Measurements from ENCODE around the gene HDDC2.

HDDC2 gene

DNA sequence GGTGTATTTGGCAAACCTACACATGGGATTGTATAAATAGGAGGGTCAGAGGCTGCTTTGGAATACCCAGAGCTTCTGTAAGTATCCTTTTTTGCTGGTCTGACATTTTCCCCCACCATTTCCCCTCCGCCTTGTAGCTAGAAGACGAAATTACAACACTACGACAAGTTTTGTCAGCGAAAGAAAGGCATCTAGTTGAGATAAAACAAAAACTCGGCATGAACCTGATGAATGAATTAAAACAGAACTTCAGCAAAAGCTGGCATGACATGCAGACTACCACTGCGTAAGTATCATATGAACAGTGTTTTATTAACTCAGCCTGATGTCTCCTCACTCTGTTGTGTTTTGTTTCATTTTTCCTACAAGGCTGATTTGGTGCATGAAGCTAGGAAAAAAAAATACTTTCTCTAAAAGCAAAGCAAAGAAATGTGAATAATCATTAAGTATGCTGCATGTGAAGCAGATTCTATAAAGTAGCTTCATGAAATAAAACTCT is 72.7 kb downstream of the HDDC2 start:
- no peak overlapping the region for H3K4me3 ChIP-seq (ENCODE audit: low read depth, low read length)
- DNase-seq, result no peak

DNA sequence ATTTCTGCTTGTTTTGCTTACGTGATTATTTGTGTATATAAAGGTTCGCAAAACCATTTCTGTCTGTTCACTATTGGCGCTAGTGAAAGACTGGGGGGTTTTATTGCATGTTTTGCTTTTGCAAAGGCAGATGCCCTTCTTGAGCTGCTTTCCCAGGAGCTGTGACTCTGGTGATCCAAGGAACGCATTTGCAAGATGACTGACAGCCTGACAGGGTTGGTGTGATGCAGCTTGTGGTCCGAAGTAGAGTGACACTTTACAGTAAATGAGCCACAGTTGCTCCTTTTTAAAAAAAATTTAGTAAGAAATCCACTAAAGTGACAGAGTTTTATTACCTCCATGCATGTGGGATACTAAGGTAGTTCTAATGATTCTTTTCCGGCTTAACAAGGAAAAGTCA is 74.5 kb downstream of the HDDC2 start:
- TF ChIP-seq, protein P1, sequence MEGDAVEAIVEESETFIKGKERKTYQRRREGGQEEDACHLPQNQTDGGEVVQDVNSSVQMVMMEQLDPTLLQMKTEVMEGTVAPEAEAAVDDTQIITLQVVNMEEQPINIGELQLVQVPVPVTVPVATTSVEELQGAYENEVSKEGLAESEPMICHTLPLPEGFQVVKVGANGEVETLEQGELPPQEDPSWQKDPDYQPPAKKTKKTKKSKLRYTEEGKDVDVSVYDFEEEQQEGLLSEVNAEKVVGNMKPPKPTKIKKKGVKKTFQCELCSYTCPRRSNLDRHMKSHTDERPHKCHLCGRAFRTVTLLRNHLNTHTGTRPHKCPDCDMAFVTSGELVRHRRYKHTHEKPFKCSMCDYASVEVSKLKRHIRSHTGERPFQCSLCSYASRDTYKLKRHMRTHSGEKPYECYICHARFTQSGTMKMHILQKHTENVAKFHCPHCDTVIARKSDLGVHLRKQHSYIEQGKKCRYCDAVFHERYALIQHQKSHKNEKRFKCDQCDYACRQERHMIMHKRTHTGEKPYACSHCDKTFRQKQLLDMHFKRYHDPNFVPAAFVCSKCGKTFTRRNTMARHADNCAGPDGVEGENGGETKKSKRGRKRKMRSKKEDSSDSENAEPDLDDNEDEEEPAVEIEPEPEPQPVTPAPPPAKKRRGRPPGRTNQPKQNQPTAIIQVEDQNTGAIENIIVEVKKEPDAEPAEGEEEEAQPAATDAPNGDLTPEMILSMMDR (IDR thresholded peaks at IDR 0.05; ENCODE audit: low read depth, low read length), result no peak
- Histone ChIP-seq H3K36me3 (no peaks in the 10 kb centered on the region), H3K9me3 (no peaks in the 10 kb centered on the region), H3K27me3 (no peaks in the 10 kb centered on the region; the same call in 1 of the 2 replicates), H3K4me1 (no peaks in the 10 kb centered on the region), H3K4me3 (ENCODE audit: low read depth, low read length) (no peak overlapping the region)
- DNase-seq, result no peak

More for the DNA sequence above, 72.7 kb downstream of the HDDC2 start:
- Histone ChIP-seq H3K27me3 (no peaks in the 10 kb centered on the region; the same call in 1 of the 2 replicates), H3K36me3 (no peaks in the 10 kb centered on the region), H3K4me1 (no peaks in the 10 kb centered on the region), H3K9me3 (no peaks in the 10 kb centered on the region)
- TF ChIP-seq, protein P1 (IDR thresholded peaks at IDR 0.05; ENCODE audit: low read depth, low read length), result no peak

Data from BE2C (cell line).